Measurements from ENCODE around the gene HMG20B. TPM values are rescaled to one million over a fixed set of nuclear protein-coding genes. Genes with fewer than 3 reads are reported as not detected.

HMG20B gene
- polyA plus RNA-seq, 1 donor (not counting 4 experiments of a cell fraction or from before 2014, with no cell fraction given), result 27.9 TPM

- Histone ChIP-seq H3K27ac (ENCODE audit: control insufficient read depth, insufficient read depth, low read length) (no peak overlapping the region), H3K27me3 (ENCODE audit: control insufficient read depth, extremely low read depth, insufficient read depth, low read length) (peaks cover 16% of the 10 kb centered on the region), H2AFZ (ENCODE audit: control insufficient read depth, low read length) (no peak overlapping the region), H3K79me2 (ENCODE audit: control insufficient read depth, insufficient read depth, low read length) (no peaks in the 10 kb centered on the region), H3K9ac (ENCODE audit: control insufficient read depth, extremely low read depth, insufficient read depth, low read length) (no peak overlapping the region), H3K36me3 (ENCODE audit: control insufficient read depth in 2 of 2, extremely low read depth in 1 of 2, insufficient read depth in 2 of 2, low read length in 2 of 2) (no peaks in the 10 kb centered on the region), H3K9me3 (ENCODE audit: control insufficient read depth, low read depth, low read length) (no peaks in the 10 kb centered on the region), H3K4me1 (ENCODE audit: control insufficient read depth, extremely low read depth, insufficient read depth, low read length) (no peaks in the 10 kb centered on the region), H4K20me1 (ENCODE audit: control insufficient read depth, extremely low read depth, insufficient read depth, low read length) (no peaks in the 10 kb centered on the region), H3K4me3 (ENCODE audit: control insufficient read depth in 2 of 3, extremely low read depth in 1 of 3, insufficient read depth in 2 of 3, low read depth in 1 of 3, low read length in 3 of 3) (no peak overlapping the region), H3K4me2 (ENCODE audit: control insufficient read depth, extremely low read depth, insufficient read depth, low read depth, low read length) (no peak overlapping the region), H3K9me1 (ENCODE audit: control insufficient read depth, extremely low read depth, insufficient read depth, low read length) (no peaks in the 10 kb centered on the region)
- DNase-seq (ENCODE audit: low read depth, low spot score) (no peak), FAIRE-seq (no peak)
- TF ChIP-seq, protein P1, sequence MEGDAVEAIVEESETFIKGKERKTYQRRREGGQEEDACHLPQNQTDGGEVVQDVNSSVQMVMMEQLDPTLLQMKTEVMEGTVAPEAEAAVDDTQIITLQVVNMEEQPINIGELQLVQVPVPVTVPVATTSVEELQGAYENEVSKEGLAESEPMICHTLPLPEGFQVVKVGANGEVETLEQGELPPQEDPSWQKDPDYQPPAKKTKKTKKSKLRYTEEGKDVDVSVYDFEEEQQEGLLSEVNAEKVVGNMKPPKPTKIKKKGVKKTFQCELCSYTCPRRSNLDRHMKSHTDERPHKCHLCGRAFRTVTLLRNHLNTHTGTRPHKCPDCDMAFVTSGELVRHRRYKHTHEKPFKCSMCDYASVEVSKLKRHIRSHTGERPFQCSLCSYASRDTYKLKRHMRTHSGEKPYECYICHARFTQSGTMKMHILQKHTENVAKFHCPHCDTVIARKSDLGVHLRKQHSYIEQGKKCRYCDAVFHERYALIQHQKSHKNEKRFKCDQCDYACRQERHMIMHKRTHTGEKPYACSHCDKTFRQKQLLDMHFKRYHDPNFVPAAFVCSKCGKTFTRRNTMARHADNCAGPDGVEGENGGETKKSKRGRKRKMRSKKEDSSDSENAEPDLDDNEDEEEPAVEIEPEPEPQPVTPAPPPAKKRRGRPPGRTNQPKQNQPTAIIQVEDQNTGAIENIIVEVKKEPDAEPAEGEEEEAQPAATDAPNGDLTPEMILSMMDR (optimal IDR thresholded peaks at IDR 0.05 in 1 of 3, IDR thresholded peaks at IDR 0.05 in 1 of 3, conservative IDR thresholded peaks at IDR 0.05 in 1 of 3; ENCODE audit: extremely low read depth in 1 of 3, insufficient read depth in 2 of 3, low read length in 3 of 3), result no peak
- TF ChIP-seq EZH2 (IDR thresholded peaks at IDR 0.05; ENCODE audit: low read length), result no peak
- dilution Hi-C loops (cut with MboI; ENCODE audit: extremely low pct_ligation_motif_present, low sequenced_read_pairs), result no loop called here
Measured at GRCh38 chr19:3604227-3604986, 31.7 kb downstream of the HMG20B start.

DNA sequence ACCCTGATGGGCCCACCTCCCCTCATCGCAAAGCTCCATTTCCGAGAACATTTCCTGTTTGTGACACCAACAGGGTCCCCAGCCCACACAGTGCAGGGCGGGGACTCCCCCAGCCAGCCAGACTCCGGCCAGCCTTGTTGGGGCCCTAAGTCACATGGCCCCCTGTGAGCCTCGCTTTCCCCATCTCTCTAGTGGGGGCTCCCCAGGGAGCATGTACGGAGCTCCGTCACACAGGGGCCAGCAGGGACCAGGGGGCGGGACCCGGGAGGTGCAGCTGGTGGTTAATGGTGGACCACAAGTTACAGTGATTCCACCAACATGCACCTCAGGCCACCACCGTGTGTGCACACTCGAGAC is 32.2 kb downstream of the HMG20B start:
- Histone ChIP-seq H3K4me1 (ENCODE audit: control insufficient read depth, extremely low read depth, insufficient read depth, low read length) (no peaks in the 10 kb centered on the region), H2AFZ (ENCODE audit: control insufficient read depth, low read length) (no peak overlapping the region), H3K27ac (ENCODE audit: control insufficient read depth, insufficient read depth, low read length) (no peak overlapping the region)

More for the DNA sequence above, 32.2 kb downstream of the HMG20B start:
- Histone ChIP-seq H3K9me1 (ENCODE audit: control insufficient read depth, extremely low read depth, insufficient read depth, low read length) (no peaks in the 10 kb centered on the region), H3K79me2 (ENCODE audit: control insufficient read depth, insufficient read depth, low read length) (no peaks in the 10 kb centered on the region), H3K36me3 (ENCODE audit: control insufficient read depth in 2 of 2, extremely low read depth in 1 of 2, insufficient read depth in 2 of 2, low read length in 2 of 2) (no peaks in the 10 kb centered on the region), H3K9ac (ENCODE audit: control insufficient read depth, extremely low read depth, insufficient read depth, low read length) (no peak overlapping the region), H3K9me3 (ENCODE audit: control insufficient read depth, low read depth, low read length) (no peaks in the 10 kb centered on the region), H3K27me3 (ENCODE audit: control insufficient read depth, extremely low read depth, insufficient read depth, low read length) (peaks cover 16% of the 10 kb centered on the region), H3K4me2 (ENCODE audit: control insufficient read depth, extremely low read depth, insufficient read depth, low read depth, low read length) (no peak overlapping the region), H4K20me1 (ENCODE audit: control insufficient read depth, extremely low read depth, insufficient read depth, low read length) (no peaks in the 10 kb centered on the region), H3K4me3 (ENCODE audit: control insufficient read depth in 2 of 3, extremely low read depth in 1 of 3, insufficient read depth in 2 of 3, low read depth in 1 of 3, low read length in 3 of 3) (no peak overlapping the region)
- TF ChIP-seq, protein P1 (optimal IDR thresholded peaks at IDR 0.05 in 1 of 3, IDR thresholded peaks at IDR 0.05 in 1 of 3, conservative IDR thresholded peaks at IDR 0.05 in 1 of 3; ENCODE audit: extremely low read depth in 1 of 3, insufficient read depth in 2 of 3, low read length in 3 of 3), result no peak
- TF ChIP-seq EZH2 (IDR thresholded peaks at IDR 0.05; ENCODE audit: low read length), result no peak
- FAIRE-seq, result no peak
- DNase-seq (ENCODE audit: low read depth, low spot score), result no peak
- dilution Hi-C loops (cut with MboI; ENCODE audit: extremely low pct_ligation_motif_present, low sequenced_read_pairs), result no loop called here

Data from keratinocyte (primary cell).